Keratinocyte (primary cell): ENCODE results near the gene ASB15. TPM values are rescaled to one million over a fixed set of nuclear protein-coding genes. Genes with fewer than 3 reads are reported as not detected.

Source experiments
- DNase-seq: peaks from one replicate; pipeline ENCODE4 v3.0.0-alpha.2; 2011; ENCODE audit warnings: low read depth, missing footprints, low spot score
- FAIRE-seq: peaks from 2 replicates; lab custom pipeline; 2011; peaks lifted over from hg19 to GRCh38; lab: Jason Lieb, UNC
- H2AFZ ChIP-seq: 2 replicates; pipeline ENCODE4 v1.6.0; 2012; ENCODE audit warnings: low read length, control low read depth, inconsistent platforms; ENCODE audit not compliant: control insufficient read depth
- H3K27ac ChIP-seq: 2 replicates; pipeline ENCODE4 v1.5.1; 2011; ENCODE audit warnings: low read length; ENCODE audit not compliant: control insufficient read depth, insufficient read depth
- H3K27me3 ChIP-seq: 3 replicates; pipeline ENCODE4 v1.6.0; 2011; ENCODE audit warnings: low read length; ENCODE audit not compliant: control insufficient read depth, insufficient read depth; ENCODE audit errors: extremely low read depth
- H3K36me3 ChIP-seq, 2 experiments: 2 replicates in 1 of 2; 3 replicates in 1 of 2; pipeline ENCODE4 v1.5.1; 2011; ENCODE audit warnings: low read length in 2 of 2, mild to moderate bottlenecking in 1 of 2; ENCODE audit not compliant: control insufficient read depth in 2 of 2, insufficient read depth in 2 of 2; ENCODE audit errors: extremely low read depth in 1 of 2
- H3K4me1 ChIP-seq: 3 replicates; pipeline ENCODE4 v1.5.1; 2011; ENCODE audit warnings: low read length; ENCODE audit not compliant: control insufficient read depth, insufficient read depth; ENCODE audit errors: extremely low read depth
- H3K4me2 ChIP-seq: 3 replicates; pipeline ENCODE4 v1.6.0; 2011; ENCODE audit warnings: low read depth, low read length; ENCODE audit not compliant: control insufficient read depth, insufficient read depth; ENCODE audit errors: extremely low read depth
- H3K4me3 ChIP-seq, 3 experiments: fragments of 200-600 bp in 1 of 3; sonication (generic) in 1 of 3; 2 replicates in 2 of 3; 3 replicates in 1 of 3; pipeline ENCODE4 v1.5.1; 2011 to 2016; ENCODE audit warnings: low read length in 3 of 3, mild to moderate bottlenecking in 3 of 3, control low read depth in 2 of 3, inconsistent platforms in 1 of 3, low read depth in 1 of 3, mixed read lengths in 1 of 3, mixed run types in 1 of 3, moderate library complexity in 1 of 3; ENCODE audit not compliant: control insufficient read depth in 2 of 3, insufficient read depth in 2 of 3; ENCODE audit errors: extremely low read depth in 1 of 3
- H3K79me2 ChIP-seq: 2 replicates; pipeline ENCODE4 v1.6.0; 2012; ENCODE audit warnings: low read length; ENCODE audit not compliant: control insufficient read depth, insufficient read depth
- H3K9ac ChIP-seq: 3 replicates; pipeline ENCODE4 v1.6.0; 2011; ENCODE audit warnings: low read length; ENCODE audit not compliant: control insufficient read depth, insufficient read depth; ENCODE audit errors: extremely low read depth
- H3K9me1 ChIP-seq: 3 replicates; pipeline ENCODE4 v1.6.0; 2011; ENCODE audit warnings: low read length; ENCODE audit not compliant: control insufficient read depth, insufficient read depth; ENCODE audit errors: extremely low read depth
- H3K9me3 ChIP-seq: 2 replicates; pipeline ENCODE4 v1.5.1; 2012; ENCODE audit warnings: low read depth, low read length; ENCODE audit not compliant: control insufficient read depth
- H4K20me1 ChIP-seq: 3 replicates; pipeline ENCODE4 v1.6.0; 2011; ENCODE audit warnings: low read length; ENCODE audit not compliant: control insufficient read depth, insufficient read depth; ENCODE audit errors: extremely low read depth
- EZH2 ChIP-seq: IDR thresholded peaks from one replicate; pipeline ENCODE4 v1.6.1; 2012; ENCODE audit warnings: inconsistent platforms, mild to moderate bottlenecking, low read length, moderate library complexity
- dilution Hi-C: fragments of 300-500 bp; cut with MboI; formaldehyde crosslinking; loops from one replicate; pipeline ENCODE4 v1.7.0; 2020; ENCODE audit warnings: low sequenced_read_pairs; ENCODE audit not compliant: extremely low pct_ligation_motif_present
- polyA plus RNA-seq, 5 experiments: library from polyadenylated mRNA; depleted of rRNA in 3 of 5; stranded (reverse) in 3 of 5; stranded (forward) in 1 of 5; unstranded in 1 of 5; fragments of >200 nt; gene quantifications; 1 replicate in 1 of 5; 2 replicates in 3 of 5; 3 replicates in 1 of 5; pipeline versions ENCODE4 v1.2.1 to v1.2.3, GENCODE V29; 2011 to 2012; ENCODE audit warnings: missing spikeins in 2 of 5, low read depth in 1 of 5, low replicate concordance in 1 of 5
- TF ChIP-seq, protein P1 (sequence below), 3 experiments: IDR thresholded peaks in 1 of 3; conservative IDR thresholded peaks in 1 of 3; optimal IDR thresholded peaks in 1 of 3; 2 replicates in 2 of 3; 3 replicates in 1 of 3; pipeline versions ENCODE3 to v1.5.1; 2011; ENCODE audit warnings: low read length in 3 of 3, mild to moderate bottlenecking in 3 of 3, moderate library complexity in 2 of 3, control low read depth in 1 of 3, inconsistent platforms in 1 of 3; ENCODE audit not compliant: insufficient read depth in 2 of 3; ENCODE audit errors: extremely low read depth in 1 of 3

Gene ASB15
- polyA plus RNA-seq, 1 donor (not counting 4 experiments of a cell fraction or from before 2014, with no cell fraction given), result not detected

GRCh38 chr7:123650595-123650994 is 49.0 kb downstream of the ASB15 start:
- Histone ChIP-seq H2AFZ (no peak overlapping the region), H3K9ac (no peak overlapping the region), H3K9me3 (no peaks in the 10 kb centered on the region), H3K27ac (no peak overlapping the region), H3K4me3 (no peak overlapping the region), H3K9me1 (no peaks in the 10 kb centered on the region), H3K27me3 (no peaks in the 10 kb centered on the region), H3K4me1 (peaks cover 11% of the 10 kb centered on the region), H4K20me1 (no peaks in the 10 kb centered on the region), H3K79me2 (no peaks in the 10 kb centered on the region), H3K36me3 (no peaks in the 10 kb centered on the region), H3K4me2 (no peak overlapping the region)
- DNase-seq (no peak), FAIRE-seq (no peak)
- no peak for TF ChIP-seq EZH2
- TF ChIP-seq, protein P1, sequence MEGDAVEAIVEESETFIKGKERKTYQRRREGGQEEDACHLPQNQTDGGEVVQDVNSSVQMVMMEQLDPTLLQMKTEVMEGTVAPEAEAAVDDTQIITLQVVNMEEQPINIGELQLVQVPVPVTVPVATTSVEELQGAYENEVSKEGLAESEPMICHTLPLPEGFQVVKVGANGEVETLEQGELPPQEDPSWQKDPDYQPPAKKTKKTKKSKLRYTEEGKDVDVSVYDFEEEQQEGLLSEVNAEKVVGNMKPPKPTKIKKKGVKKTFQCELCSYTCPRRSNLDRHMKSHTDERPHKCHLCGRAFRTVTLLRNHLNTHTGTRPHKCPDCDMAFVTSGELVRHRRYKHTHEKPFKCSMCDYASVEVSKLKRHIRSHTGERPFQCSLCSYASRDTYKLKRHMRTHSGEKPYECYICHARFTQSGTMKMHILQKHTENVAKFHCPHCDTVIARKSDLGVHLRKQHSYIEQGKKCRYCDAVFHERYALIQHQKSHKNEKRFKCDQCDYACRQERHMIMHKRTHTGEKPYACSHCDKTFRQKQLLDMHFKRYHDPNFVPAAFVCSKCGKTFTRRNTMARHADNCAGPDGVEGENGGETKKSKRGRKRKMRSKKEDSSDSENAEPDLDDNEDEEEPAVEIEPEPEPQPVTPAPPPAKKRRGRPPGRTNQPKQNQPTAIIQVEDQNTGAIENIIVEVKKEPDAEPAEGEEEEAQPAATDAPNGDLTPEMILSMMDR (optimal IDR thresholded peaks at IDR 0.05 in 1 of 3, IDR thresholded peaks at IDR 0.05 in 1 of 3, conservative IDR thresholded peaks at IDR 0.05 in 1 of 3; ENCODE audit: extremely low read depth in 1 of 3, insufficient read depth in 2 of 3, low read length in 3 of 3), result no peak
- dilution Hi-C loops, result no loop called here

- dilution Hi-C loops, result no loop called here
- Histone ChIP-seq H2AFZ (no peak overlapping the region), H3K4me2 (no peak overlapping the region), H3K79me2 (no peaks in the 10 kb centered on the region), H3K27me3 (no peaks in the 10 kb centered on the region), H3K4me3 (no peak overlapping the region), H3K9ac (no peak overlapping the region), H3K4me1 (peaks cover 7% of the 10 kb centered on the region), H3K9me1 (no peaks in the 10 kb centered on the region), H4K20me1 (no peaks in the 10 kb centered on the region), H3K27ac (no peak overlapping the region), H3K9me3 (no peaks in the 10 kb centered on the region), H3K36me3 (no peaks in the 10 kb centered on the region)
- FAIRE-seq (no peak), DNase-seq (no peak)
- no peak for TF ChIP-seq EZH2
- TF ChIP-seq, protein P1 (optimal IDR thresholded peaks at IDR 0.05 in 1 of 3, IDR thresholded peaks at IDR 0.05 in 1 of 3, conservative IDR thresholded peaks at IDR 0.05 in 1 of 3; ENCODE audit: extremely low read depth in 1 of 3, insufficient read depth in 2 of 3, low read length in 3 of 3), result no peak
These were observed 50.8 kb downstream of the ASB15 start for GRCh38 chr7:123652406-123652805.
